ENCODE measurements around the gene GPR37L1. TPM values are rescaled to one million over a fixed set of nuclear protein-coding genes. Genes with fewer than 3 reads are reported as not detected.

Gene GPR37L1
- polyA plus RNA-seq, 4 donors: 0.10 to 0.37 (median 0.22) TPM; not detected in 1

DNA sequence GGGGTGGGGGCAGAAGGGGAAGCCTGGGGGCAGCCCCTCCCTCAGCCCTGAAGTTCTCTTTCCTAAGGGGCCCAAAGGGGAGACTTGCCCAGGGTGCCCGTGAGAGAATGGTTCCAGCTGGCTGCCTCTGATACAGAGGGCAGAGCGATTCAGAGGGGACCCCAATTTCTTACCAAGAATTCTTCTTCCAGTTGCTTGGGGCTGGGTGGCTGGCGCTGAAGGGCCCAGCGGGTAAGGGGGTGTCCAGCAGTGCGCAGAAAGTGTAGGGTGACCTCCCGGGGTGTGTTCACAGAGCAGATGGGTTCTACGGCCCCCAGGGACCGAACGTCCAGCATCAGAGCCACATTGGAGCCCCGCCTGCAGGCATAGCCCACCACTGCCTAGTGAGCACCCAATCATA, 35.2 kb downstream of the GPR37L1 start:
- H3K4me3 ChIP-seq (ENCODE audit: low read depth in 1 of 3, low read length in 3 of 3): no peak overlapping the region
- DNase-seq (no peak), FAIRE-seq (no peak)
- H3K27ac ChIP-seq (ENCODE audit: low read depth in 1 of 3, low read length in 2 of 3): no peak overlapping the region
- peaks cover 0 to 6% (median 3%) of the 10 kb centered on the region in 3 donors for H3K4me1 ChIP-seq (ENCODE audit: control insufficient read depth in 3 of 3, insufficient read depth in 2 of 3, low read depth in 1 of 3, low read length in 2 of 3)
- no peaks in the 10 kb centered on the region for H3K36me3 ChIP-seq (ENCODE audit: control insufficient read depth in 3 of 3, insufficient read depth in 2 of 3, low read depth in 1 of 3, low read length in 3 of 3)
- H3K27me3 ChIP-seq (ENCODE audit: control insufficient read depth in 3 of 3, insufficient read depth in 3 of 3, low read length in 3 of 3): no peaks in the 10 kb centered on the region
- no peaks in the 10 kb centered on the region for H3K9me3 ChIP-seq (ENCODE audit: control insufficient read depth in 2 of 2, insufficient read depth in 1 of 2, low read depth in 1 of 2, low read length in 1 of 2)
- 87 to 96% (median 90%) methylated on average over 10 of the region's 10 CpGs for WGBS, 3 donors

- Histone ChIP-seq H3K27ac (ENCODE audit: low read depth in 1 of 3, low read length in 2 of 3) (peak overlapping the region in 1 of 3 donors; percentile 94), H3K4me1 (ENCODE audit: control insufficient read depth in 3 of 3, insufficient read depth in 2 of 3, low read depth in 1 of 3, low read length in 2 of 3) (peaks cover 0 to 12% (median 3%) of the 10 kb centered on the region in 3 donors), H3K4me3 (ENCODE audit: low read depth in 1 of 3, low read length in 3 of 3) (peak overlapping the region in 2 of 3 donors; percentile 2 to 51), H3K27me3 (ENCODE audit: control insufficient read depth in 3 of 3, insufficient read depth in 3 of 3, low read length in 3 of 3) (no peaks in the 10 kb centered on the region), H3K36me3 (ENCODE audit: control insufficient read depth in 3 of 3, insufficient read depth in 2 of 3, low read depth in 1 of 3, low read length in 3 of 3) (no peaks in the 10 kb centered on the region), H3K9me3 (ENCODE audit: control insufficient read depth in 2 of 2, insufficient read depth in 1 of 2, low read depth in 1 of 2, low read length in 1 of 2) (no peaks in the 10 kb centered on the region)
- 76 to 85% (median 81%) methylated on average over 10 of the region's 10 CpGs for WGBS, 3 donors
- FAIRE-seq (no peak), DNase-seq (no peak)
Measured at GRCh38 chr1:202158810-202159533, 36.3 kb downstream of the GPR37L1 start.

- Histone ChIP-seq H3K4me3 (ENCODE audit: low read depth in 1 of 3, low read length in 3 of 3) (peak overlapping the region; percentile 5 to 51 (median 22)), H3K9me3 (ENCODE audit: control insufficient read depth in 2 of 2, insufficient read depth in 1 of 2, low read depth in 1 of 2, low read length in 1 of 2) (no peaks in the 10 kb centered on the region), H3K27me3 (ENCODE audit: control insufficient read depth in 3 of 3, insufficient read depth in 3 of 3, low read length in 3 of 3) (no peaks in the 10 kb centered on the region), H3K27ac (ENCODE audit: low read depth in 1 of 3, low read length in 2 of 3) (peak overlapping the region in 2 of 3 donors; percentile 73 to 94), H3K4me1 (ENCODE audit: control insufficient read depth in 3 of 3, insufficient read depth in 2 of 3, low read depth in 1 of 3, low read length in 2 of 3) (peaks cover 0 to 12% (median 3%) of the 10 kb centered on the region in 3 donors), H3K36me3 (ENCODE audit: control insufficient read depth in 3 of 3, insufficient read depth in 2 of 3, low read depth in 1 of 3, low read length in 3 of 3) (no peaks in the 10 kb centered on the region)
- no peak for DNase-seq
- WGBS, 3 donors: 61 to 80% (median 69%) methylated on average over 15 to 16 of the region's 16 CpGs
- no peak for FAIRE-seq
Measured at GRCh38 chr1:202159534-202160371, 37.0 kb downstream of the GPR37L1 start.

DNA sequence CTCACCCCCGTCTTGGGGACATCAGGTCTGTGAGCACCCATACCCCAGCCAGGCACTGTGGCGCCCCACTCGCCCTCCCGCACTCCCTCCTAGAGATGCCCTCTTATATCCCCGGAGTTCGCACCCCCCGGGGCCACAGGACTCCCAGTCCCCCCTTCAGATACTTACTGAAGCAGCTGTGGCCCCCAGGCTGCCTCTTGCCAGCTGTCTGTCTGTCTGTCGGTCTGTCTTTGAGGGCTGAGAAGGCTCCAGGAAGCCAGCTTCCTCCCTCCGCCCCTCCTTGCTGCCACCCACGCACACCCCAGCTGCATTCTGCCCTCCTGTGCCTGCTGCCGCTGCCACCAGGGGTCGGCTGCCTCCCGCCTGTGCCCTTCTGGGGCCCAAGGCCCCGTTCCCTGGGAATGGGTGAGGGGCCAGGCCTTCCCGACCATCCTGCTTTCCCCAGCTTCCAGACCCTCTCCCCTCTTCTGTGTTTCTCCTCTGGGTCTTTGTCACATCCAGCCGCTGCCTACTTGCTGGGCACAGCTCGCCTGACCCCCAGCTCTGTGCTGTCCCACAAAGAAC, 37.7 kb downstream of the GPR37L1 start, which contains the start of gene PTPN7:
Gene PTPN7 (minus strand): TSS at position 226 of the 564 bp plus-strand sequence. CDS start 1,200 bp downstream, outside the sequence.
- H3K36me3 ChIP-seq (ENCODE audit: control insufficient read depth in 3 of 3, insufficient read depth in 2 of 3, low read depth in 1 of 3, low read length in 3 of 3): no peaks in the 10 kb centered on the region
- no peaks in the 10 kb centered on the region for H3K27me3 ChIP-seq (ENCODE audit: control insufficient read depth in 3 of 3, insufficient read depth in 3 of 3, low read length in 3 of 3)
- FAIRE-seq (no peak), DNase-seq (no peak)
- 54 to 62% (median 59%) methylated on average over 15 to 17 of the region's 17 CpGs for WGBS, 3 donors
- peaks cover 0 to 12% (median 0%) of the 10 kb centered on the region in 3 donors for H3K4me1 ChIP-seq (ENCODE audit: control insufficient read depth in 3 of 3, insufficient read depth in 2 of 3, low read depth in 1 of 3, low read length in 2 of 3)
- H3K27ac ChIP-seq (ENCODE audit: low read depth in 1 of 3, low read length in 2 of 3): peak within 1 kb of the TSS in 2 of 3 donors; percentile 73 to 94
- peak within 1 kb of the TSS; percentile 5 to 51 (median 22) for H3K4me3 ChIP-seq (ENCODE audit: low read depth in 1 of 3, low read length in 3 of 3)
- H3K9me3 ChIP-seq (ENCODE audit: control insufficient read depth in 2 of 2, insufficient read depth in 1 of 2, low read depth in 1 of 2, low read length in 1 of 2): no peaks in the 10 kb centered on the region

DNA sequence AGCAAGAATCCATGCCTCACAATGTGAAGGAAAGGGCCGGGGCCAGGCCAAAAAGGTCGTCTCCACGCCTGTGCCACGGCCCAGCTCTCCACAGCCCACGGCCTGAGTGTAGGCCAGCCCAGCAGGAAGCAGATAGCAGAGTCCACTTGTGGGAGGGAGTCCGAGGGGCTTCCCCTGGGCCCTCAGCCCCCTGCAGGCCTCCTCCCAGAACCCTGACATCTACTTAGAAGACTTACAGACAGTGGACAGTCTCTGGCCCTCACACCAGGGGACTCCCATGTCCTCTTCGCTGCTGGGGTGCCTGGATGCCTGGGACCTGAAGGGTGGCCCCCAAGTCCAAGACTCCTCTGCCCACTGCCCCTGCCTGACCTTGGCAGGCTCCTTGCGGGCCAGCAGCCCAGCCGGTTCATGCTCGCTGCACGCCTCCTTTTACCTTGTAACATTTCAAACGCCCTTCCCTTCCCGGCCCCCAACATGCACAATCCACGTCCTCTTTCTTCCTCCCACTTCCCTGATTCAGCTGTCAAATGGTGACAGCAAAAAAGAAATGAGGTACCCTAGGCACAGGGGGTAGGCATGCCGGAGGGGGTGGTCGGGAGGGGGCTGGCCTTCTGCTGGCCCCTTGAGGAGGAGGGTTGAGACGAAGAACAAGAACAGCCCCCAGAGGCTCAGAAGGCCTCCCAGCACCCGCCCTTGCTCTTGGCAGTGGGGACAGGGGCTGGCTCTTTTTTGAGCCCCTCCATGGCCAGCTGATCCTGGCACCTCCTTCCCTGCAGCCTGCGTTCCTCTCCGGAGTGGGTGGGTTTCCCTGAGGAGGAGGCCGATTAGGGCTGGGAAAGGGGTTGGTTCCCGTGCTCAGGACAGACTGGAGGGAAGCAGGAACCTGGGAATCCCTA, 38.7 kb downstream of the GPR37L1 start:
- Histone ChIP-seq H3K4me3 (ENCODE audit: low read depth in 1 of 3, low read length in 3 of 3) (peak overlapping the region in 1 of 3 donors; percentile 51), H3K9me3 (ENCODE audit: control insufficient read depth in 2 of 2, insufficient read depth in 1 of 2, low read depth in 1 of 2, low read length in 1 of 2) (no peaks in the 10 kb centered on the region), H3K4me1 (ENCODE audit: control insufficient read depth in 3 of 3, insufficient read depth in 2 of 3, low read depth in 1 of 3, low read length in 2 of 3) (peaks cover 0 to 12% (median 0%) of the 10 kb centered on the region in 3 donors), H3K27me3 (ENCODE audit: control insufficient read depth in 3 of 3, insufficient read depth in 3 of 3, low read length in 3 of 3) (no peaks in the 10 kb centered on the region), H3K36me3 (ENCODE audit: control insufficient read depth in 3 of 3, insufficient read depth in 2 of 3, low read depth in 1 of 3, low read length in 3 of 3) (no peaks in the 10 kb centered on the region), H3K27ac (ENCODE audit: low read depth in 1 of 3, low read length in 2 of 3) (peak overlapping the region in 2 of 3 donors; percentile 73 to 94)
- WGBS, 3 donors: 65 to 81% (median 70%) methylated on average over 20 to 22 of the region's 22 CpGs
- DNase-seq (no peak), FAIRE-seq (no peak)

GRCh38 chr1:202162047-202162417, 39.3 kb downstream of the GPR37L1 start:
- 67 to 71% (median 68%) methylated on average over 4 of the region's 4 CpGs for WGBS, 3 donors
- Histone ChIP-seq H3K27me3 (ENCODE audit: control insufficient read depth in 3 of 3, insufficient read depth in 3 of 3, low read length in 3 of 3) (no peaks in the 10 kb centered on the region), H3K4me3 (ENCODE audit: low read depth in 1 of 3, low read length in 3 of 3) (peak overlapping the region in 1 of 3 donors; percentile 51), H3K9me3 (ENCODE audit: control insufficient read depth in 2 of 2, insufficient read depth in 1 of 2, low read depth in 1 of 2, low read length in 1 of 2) (no peaks in the 10 kb centered on the region), H3K27ac (ENCODE audit: low read depth in 1 of 3, low read length in 2 of 3) (peak overlapping the region in 2 of 3 donors; percentile 57 to 73), H3K36me3 (ENCODE audit: control insufficient read depth in 3 of 3, insufficient read depth in 2 of 3, low read depth in 1 of 3, low read length in 3 of 3) (no peaks in the 10 kb centered on the region), H3K4me1 (ENCODE audit: control insufficient read depth in 3 of 3, insufficient read depth in 2 of 3, low read depth in 1 of 3, low read length in 2 of 3) (peaks cover 0 to 12% (median 0%) of the 10 kb centered on the region in 3 donors)
- DNase-seq (peak in 1 of 2 donors; percentile 43), FAIRE-seq (no peak)

DNA sequence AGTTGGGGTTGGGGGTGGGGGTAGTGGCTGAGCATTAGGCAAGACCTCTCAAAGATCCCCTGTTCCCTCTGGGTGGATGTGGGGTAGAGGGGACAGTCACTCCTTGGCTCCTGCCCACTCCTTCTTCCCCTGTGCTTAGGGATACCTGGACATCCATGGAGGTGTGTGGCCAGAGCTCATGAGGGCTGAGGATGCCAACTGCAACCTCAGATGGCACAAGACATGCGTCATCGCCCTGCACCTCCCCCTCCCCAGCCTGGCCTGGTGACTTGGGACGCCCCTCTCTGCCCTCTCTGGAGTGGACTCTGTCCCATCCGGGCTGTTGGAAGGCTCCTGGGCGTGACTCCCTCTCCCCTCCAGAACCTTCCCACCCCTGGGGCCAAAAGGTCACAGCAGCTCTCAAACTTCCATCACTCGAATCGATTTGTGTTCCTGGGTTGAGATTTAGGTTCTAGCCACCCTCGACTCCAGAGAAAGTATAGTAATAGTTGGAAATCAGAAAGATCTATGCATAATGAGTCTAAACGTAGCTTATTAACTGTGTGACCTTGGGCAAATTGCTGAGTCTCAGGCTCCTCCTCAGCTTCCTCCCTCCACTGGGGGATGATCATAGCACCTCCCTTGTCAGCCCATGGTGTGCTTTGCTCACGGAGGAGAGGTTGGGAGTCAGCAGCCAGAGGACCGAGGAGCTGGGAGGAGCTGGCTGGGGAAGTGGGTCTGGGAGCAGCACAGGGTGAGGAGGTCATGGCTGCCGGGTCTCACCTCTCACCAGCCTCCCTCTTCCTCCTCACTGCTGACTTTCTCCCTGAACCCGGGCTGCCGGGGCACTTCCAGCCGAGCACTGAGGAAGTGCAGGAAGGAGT, 39.9 kb downstream of the GPR37L1 start:
- no peak for FAIRE-seq
- peak; percentile 22 to 32 for DNase-seq
- Histone ChIP-seq H3K36me3 (ENCODE audit: control insufficient read depth in 3 of 3, insufficient read depth in 2 of 3, low read depth in 1 of 3, low read length in 3 of 3) (no peaks in the 10 kb centered on the region), H3K27me3 (ENCODE audit: control insufficient read depth in 3 of 3, insufficient read depth in 3 of 3, low read length in 3 of 3) (no peaks in the 10 kb centered on the region), H3K4me1 (ENCODE audit: control insufficient read depth in 3 of 3, insufficient read depth in 2 of 3, low read depth in 1 of 3, low read length in 2 of 3) (peaks cover 0 to 12% (median 0%) of the 10 kb centered on the region in 3 donors), H3K27ac (ENCODE audit: low read depth in 1 of 3, low read length in 2 of 3) (peak overlapping the region in 2 of 3 donors; percentile 4 to 46), H3K4me3 (ENCODE audit: low read depth in 1 of 3, low read length in 3 of 3) (no peak overlapping the region), H3K9me3 (ENCODE audit: control insufficient read depth in 2 of 2, insufficient read depth in 1 of 2, low read depth in 1 of 2, low read length in 1 of 2) (no peaks in the 10 kb centered on the region)
- 5 to 35% (median 20%) methylated on average over 15 of the region's 15 CpGs for WGBS, 3 donors
